ENCODE data around the gene ARR3.
"Not testable (repeated sequence)": the region's sequence is repeated elsewhere in the genome, so short reads cannot be mapped to it uniquely, and the experiment has no call there.

ARR3 gene

GRCh38 chrX:70257423-70258288 lies 10.5 kb upstream of the ARR3 start:
- no peak overlapping the region for H3K4me3 ChIP-seq (replicated peaks; ENCODE audit: low read depth, low read length)
- no peaks in the 10 kb centered on the region for H3K27me3 ChIP-seq (replicated peaks; ENCODE audit: control insufficient read depth, insufficient read depth, low read length)
- no peak for DNase-seq (ENCODE audit: extremely low read depth, insufficient read length)
- H3K36me3 ChIP-seq (ENCODE audit: control insufficient read depth, insufficient read depth, low read length): no peaks in the 10 kb centered on the region
- no peak for TF ChIP-seq CTCF (IDR thresholded peaks at IDR 0.05; ENCODE audit: insufficient read depth, low read length, poor library complexity, severe bottlenecking)

GRCh38 chrX:70260104-70260503 lies 8.0 kb upstream of the ARR3 start, which contains the start of gene P2RY4:
Gene P2RY4 (minus strand): TSS chrX:70260204. CDS start chrX:70259624, 580 bp downstream.
- TF ChIP-seq CTCF (IDR thresholded peaks at IDR 0.05; ENCODE audit: insufficient read depth, low read length, poor library complexity, severe bottlenecking): no peak
- Histone ChIP-seq H3K27me3 (replicated peaks; ENCODE audit: control insufficient read depth, insufficient read depth, low read length) (no peaks in the 10 kb centered on the region), H3K4me3 (replicated peaks; ENCODE audit: low read depth, low read length) (no peak within 1 kb of the TSS), H3K36me3 (ENCODE audit: control insufficient read depth, insufficient read depth, low read length) (no peaks in the 10 kb centered on the region)
- DNase-seq (ENCODE audit: extremely low read depth, insufficient read length): no peak

DNA sequence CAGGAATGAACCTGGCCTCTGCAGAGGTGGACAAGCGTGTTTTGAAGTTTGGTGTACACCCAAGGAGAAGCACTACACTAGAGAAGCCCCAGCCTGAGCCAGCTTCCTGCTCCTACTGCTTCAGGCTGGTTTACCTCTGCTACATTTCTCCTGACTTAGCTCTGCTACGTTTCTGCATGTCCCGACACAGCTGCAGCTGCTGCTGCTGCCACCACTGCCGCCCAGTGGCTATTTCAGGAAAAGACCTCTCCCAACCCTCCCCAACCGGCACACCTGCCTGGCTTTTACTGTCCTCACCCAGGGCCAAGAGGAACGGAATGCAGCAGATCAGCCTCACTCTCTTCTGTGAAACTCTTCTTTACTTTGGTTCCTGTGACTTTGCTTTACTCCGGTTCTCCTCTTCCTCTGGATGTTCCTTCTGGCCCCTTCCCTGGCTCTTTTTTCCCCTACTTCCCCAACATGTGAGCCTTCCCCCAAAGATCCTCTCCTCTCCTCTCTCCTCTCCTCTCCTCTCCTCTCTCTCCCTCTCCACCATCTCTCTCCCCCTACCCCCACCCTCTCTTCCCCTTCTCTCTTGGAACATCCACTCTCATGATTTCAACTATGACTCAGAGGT lies 5.1 kb upstream of the ARR3 start:
- H3K36me3 ChIP-seq (ENCODE audit: control insufficient read depth, insufficient read depth, low read length): no peaks in the 10 kb centered on the region
- peak; percentile 21 for DNase-seq (ENCODE audit: extremely low read depth, insufficient read length)
- peak; percentile 67 for TF ChIP-seq CTCF (IDR thresholded peaks at IDR 0.05; ENCODE audit: insufficient read depth, low read length, poor library complexity, severe bottlenecking)

GRCh38 chrX:70264784-70265183 lies 3.4 kb upstream of the ARR3 start:
- Histone ChIP-seq H3K4me3 (replicated peaks; ENCODE audit: low read depth, low read length) (no peak overlapping the region), H3K27me3 (replicated peaks; ENCODE audit: control insufficient read depth, insufficient read depth, low read length) (no peaks in the 10 kb centered on the region), H3K36me3 (ENCODE audit: control insufficient read depth, insufficient read depth, low read length) (no peaks in the 10 kb centered on the region)
- no peak for TF ChIP-seq CTCF (IDR thresholded peaks at IDR 0.05; ENCODE audit: insufficient read depth, low read length, poor library complexity, severe bottlenecking)
- no peak for DNase-seq (ENCODE audit: extremely low read depth, insufficient read length)

More for the DNA sequence above, 5.1 kb upstream of the ARR3 start:
- Histone ChIP-seq H3K27me3 (replicated peaks; ENCODE audit: control insufficient read depth, insufficient read depth, low read length) (no peaks in the 10 kb centered on the region), H3K4me3 (replicated peaks; ENCODE audit: low read depth, low read length) (no peak overlapping the region)

DNA sequence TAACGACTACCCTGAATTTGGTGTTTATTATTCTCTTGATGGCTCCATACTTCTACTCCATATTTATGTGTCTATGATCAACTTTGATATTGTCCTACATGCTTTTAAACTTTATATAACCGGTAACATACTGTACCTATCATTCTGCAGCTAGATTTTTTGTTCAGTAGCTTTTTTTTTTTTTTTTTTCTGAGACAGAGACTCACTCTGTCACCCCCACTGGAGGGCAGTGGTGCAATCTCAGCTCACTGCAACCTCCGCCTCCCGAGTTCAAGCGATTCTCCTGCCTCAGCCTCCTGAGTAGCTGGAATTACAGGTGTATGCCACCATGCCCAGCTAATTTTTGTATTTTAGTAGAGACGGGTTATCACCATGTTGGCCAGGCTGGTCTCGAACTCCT lies 5.9 kb downstream of the ARR3 start:
- not testable (repeated sequence) for DNase-seq (ENCODE audit: extremely low read depth, insufficient read length); H3K4me3 ChIP-seq (replicated peaks; ENCODE audit: low read depth, low read length); H3K27me3 ChIP-seq (replicated peaks; ENCODE audit: control insufficient read depth, insufficient read depth, low read length); H3K36me3 ChIP-seq (ENCODE audit: control insufficient read depth, insufficient read depth, low read length)

GRCh38 chrX:70279081-70279480 lies 10.9 kb downstream of the ARR3 start:
- Histone ChIP-seq H3K27me3 (replicated peaks; ENCODE audit: control insufficient read depth, insufficient read depth, low read length) (no peaks in the 10 kb centered on the region), H3K4me3 (replicated peaks; ENCODE audit: low read depth, low read length) (no peak overlapping the region), H3K36me3 (ENCODE audit: control insufficient read depth, insufficient read depth, low read length) (no peaks in the 10 kb centered on the region)
- no peak for DNase-seq (ENCODE audit: extremely low read depth, insufficient read length)
- TF ChIP-seq CTCF (IDR thresholded peaks at IDR 0.05; ENCODE audit: insufficient read depth, low read length, poor library complexity, severe bottlenecking): no peak
